NCI-H345 (cell line): ENCODE results near the gene NEU4.
"Not testable (repeated sequence)": the region's sequence is repeated elsewhere in the genome, so short reads cannot be mapped to it uniquely, and the experiment has no call there.

ENCODE experiments used
- DNase-seq: peaks from one replicate; lab custom pipeline; 2025; lab: John Stamatoyannopoulos, UW

The NEU4 gene

GRCh38 chr2:241799522-241800197 is 9.3 kb upstream of the NEU4 start:
- DNase-seq, result no peak

DNA sequence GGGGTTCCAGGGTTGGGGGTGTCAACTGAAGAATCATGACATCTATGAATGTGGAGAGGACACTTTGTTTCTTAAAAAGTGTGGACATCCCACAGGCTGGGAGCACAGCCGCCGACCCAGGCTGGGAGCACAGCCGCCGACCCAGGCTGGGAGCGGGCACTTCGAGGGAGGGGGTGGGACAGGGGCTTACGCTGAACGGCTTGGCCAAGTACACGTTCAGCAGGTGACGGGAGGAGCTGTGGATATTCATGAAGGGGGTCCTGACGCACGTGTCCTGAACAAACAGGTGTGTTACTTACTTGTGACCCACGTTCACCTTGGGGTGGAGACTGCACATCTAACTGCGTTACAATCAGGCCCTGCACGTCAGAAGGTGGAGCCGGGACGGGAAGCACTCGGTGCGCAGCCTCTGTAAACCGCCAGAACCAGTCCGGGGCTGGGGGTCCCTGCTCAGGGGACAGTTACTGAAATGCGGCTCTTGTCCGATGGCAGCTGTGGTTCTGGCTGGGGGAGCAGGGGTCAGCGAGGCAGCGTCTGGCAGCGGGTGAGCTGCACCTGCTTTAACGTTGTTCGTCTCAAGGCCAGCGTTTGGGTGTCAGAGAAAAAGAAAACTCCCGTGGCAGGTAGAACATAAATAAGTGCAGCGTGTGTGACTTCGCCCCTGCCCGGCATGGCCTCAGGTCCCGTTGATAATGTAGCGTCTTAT is 8.6 kb upstream of the NEU4 start:
- not testable (repeated sequence) for DNase-seq

GRCh38 chr2:241801611-241802420 is 7.2 kb upstream of the NEU4 start:
- no peak for DNase-seq

DNA sequence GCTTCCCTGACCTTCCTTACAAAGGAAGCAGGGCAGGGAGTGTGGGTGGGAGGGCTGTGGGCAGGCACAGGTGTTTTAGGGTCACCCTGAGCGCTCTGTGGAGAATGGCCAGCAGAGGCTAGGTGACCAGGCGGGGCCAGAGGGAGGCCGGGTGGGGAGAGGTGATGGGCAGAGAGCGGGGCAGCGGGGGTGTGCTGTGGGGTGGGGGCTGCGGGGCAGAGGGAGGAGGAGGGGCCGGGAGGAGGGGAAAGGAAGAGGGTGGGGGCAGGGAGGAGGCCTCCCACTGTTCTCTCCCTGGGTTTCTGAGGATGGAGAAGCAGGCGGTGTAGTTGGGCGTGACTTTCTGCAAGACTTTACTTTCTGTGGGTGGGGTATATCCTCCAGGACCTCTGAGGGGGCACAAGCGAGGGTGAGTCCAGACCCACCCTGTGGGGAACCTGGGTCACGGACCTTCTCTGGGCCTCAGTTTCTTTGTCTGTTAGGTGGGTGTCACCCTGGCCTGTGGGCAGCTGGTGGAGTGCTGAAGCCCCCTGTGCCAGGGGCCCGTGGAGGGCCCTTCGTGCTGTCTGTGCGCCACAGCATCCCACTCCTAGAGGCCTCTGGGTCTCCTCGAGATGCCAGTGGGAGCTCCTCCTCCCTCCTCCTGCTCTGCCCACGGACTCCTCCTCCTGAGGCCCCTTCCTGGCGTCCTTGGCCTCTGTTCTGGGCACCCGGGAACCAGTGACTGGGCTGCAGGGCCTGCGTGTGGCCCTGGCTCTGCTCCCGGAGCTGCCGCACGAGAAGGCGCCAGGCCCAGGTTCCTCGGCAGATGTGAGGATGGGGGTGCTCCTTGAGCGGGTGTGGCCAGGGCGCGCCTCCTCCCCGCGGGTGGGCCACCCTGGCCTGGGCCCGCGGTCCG is 6.3 kb upstream of the NEU4 start:
- no peak for DNase-seq

GRCh38 chr2:241803387-241804325 is 5.3 kb upstream of the NEU4 start:
- DNase-seq, result peak; percentile 44

DNA sequence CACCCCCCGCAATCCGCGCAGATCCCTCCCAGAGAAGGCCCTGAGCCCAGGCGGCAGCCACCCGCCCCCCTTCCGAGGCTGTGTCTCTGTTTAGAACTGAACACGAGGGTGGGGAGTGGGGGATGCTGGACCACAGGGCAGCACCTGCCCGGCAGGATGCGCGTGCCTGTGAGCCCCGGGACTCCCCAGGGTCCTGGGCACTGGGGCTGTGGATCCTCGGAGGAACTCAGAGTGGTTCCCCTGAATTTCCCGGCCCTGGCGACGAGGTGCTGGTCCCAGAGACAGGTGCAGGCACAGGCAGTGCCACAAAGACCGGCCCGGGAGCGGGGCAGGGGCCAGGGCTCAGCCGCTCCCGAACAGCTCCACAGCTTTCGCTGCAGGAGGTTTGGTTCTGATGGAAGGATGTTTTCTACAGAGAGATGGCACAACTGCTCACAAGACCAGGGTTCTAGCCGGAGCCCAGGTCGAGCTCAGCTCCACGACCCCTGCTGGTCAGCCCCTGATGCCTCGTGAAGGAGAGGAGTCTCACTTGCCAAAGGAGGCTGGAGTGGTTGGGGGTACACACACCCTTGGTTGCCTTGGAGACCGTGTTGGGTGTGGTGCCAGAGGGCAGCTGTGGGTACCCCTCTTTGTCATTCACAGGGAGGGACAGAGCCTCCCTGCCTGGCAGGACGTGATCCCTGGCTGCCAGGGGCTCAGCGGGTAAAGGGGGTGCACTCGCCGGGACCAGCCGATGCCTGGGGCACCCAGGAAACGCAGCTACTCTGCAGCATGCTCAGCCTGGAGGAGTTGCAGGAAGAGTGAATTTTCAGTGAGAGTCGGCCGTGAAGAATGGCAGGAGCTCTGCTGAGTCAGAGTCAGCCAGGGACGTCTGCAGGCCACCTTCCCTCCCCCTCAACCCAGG is 4.4 kb upstream of the NEU4 start:
- DNase-seq, result no peak

DNA sequence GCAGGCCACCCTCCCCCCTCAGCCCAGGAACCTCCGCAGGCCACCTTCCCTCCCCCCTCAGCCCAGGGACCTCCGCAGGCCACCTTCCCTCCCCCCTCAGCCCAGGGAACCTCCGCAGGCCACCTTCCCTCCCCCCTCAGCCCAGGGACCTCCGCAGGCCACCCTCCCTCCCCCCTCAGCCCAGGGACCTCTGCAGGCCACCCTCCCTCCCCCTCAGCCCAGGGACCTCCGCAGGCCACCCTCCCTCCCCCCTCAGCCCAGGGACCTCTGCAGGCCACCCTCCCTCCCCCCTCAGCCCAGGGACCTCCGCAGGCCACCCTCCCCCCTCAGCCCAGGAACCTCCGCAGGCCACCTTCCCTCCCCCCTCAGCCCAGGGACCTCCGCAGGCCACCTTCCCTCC is 2.8 kb upstream of the NEU4 start:
- DNase-seq, result not testable (repeated sequence)

DNA sequence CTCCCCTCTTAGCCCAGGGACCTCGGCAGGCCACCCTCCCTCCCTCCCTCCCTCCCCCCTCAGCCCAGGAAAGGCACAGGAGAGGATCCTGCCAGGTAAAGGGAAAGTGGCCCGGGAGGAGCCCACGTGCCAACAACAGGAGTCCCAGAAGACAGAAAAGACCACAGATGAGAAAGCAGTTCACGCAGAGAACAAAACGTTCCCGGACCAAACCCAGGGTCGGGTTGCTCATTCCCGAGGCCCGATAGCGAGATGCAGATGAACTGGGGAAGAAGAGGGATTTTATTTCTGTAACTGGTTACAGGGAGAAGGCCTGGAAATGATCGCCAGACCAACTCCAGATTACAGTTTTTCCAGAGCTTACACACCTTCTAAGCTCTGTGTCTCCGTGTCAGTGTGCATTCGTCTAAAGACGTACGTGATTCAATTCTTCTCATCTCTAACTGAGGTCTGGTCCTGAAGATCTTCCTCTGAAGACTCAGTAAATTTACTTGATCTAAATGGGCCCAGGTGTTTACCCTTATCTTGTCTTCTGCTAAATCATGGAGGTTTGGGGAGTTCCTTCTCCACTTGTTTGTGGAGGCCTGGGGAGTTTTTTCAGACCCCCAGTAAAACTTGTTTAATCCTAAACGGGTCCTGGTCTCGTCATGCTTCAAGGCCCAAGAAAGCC is 807 bp upstream of the NEU4 start:
- no peak for DNase-seq

DNA sequence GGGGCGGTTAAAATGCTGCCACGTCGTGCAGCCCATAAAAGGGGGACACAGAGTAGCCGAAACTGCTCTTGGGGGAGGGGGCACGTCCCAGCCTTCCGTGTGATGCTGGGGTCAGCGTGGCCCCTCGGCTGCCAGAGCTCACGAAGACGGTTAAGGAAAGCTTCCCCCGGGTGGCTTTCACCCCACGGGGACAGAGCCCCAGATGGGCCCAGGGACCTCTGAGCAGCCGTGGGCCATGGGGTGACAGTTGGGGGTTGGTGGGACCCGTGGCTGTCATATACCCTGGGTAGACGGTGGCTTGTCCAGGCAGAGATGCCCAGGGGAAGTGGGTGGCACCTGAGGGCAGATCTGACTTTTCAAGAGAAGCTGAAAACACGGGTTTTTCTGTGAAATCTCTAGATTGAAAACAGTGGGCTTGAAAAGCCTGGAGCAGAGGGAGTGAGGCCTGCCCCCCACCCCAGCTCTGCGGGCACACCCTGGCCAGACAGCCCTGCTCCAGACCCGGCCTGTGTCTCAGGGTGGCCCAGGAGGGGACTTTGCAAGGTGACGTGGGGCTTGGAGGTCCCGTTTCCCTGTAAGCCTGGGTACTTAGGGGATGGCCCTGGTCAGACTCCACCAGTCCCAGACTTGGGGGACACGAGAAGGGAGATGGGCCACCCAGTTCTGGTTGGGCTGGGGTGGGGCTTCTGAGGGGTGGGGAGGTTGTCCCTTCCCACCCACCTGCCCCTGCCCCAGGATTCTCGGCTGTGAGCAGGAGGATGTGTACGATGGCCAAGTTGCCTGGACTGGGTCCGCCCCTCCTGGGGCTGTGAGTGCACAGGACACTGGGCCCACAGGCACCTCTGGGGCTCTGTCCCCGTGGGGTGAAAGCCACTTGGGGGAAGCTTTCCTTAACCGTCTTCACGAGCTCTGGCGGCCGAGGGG is 652 bp downstream of the NEU4 start:
- no peak for DNase-seq

DNA sequence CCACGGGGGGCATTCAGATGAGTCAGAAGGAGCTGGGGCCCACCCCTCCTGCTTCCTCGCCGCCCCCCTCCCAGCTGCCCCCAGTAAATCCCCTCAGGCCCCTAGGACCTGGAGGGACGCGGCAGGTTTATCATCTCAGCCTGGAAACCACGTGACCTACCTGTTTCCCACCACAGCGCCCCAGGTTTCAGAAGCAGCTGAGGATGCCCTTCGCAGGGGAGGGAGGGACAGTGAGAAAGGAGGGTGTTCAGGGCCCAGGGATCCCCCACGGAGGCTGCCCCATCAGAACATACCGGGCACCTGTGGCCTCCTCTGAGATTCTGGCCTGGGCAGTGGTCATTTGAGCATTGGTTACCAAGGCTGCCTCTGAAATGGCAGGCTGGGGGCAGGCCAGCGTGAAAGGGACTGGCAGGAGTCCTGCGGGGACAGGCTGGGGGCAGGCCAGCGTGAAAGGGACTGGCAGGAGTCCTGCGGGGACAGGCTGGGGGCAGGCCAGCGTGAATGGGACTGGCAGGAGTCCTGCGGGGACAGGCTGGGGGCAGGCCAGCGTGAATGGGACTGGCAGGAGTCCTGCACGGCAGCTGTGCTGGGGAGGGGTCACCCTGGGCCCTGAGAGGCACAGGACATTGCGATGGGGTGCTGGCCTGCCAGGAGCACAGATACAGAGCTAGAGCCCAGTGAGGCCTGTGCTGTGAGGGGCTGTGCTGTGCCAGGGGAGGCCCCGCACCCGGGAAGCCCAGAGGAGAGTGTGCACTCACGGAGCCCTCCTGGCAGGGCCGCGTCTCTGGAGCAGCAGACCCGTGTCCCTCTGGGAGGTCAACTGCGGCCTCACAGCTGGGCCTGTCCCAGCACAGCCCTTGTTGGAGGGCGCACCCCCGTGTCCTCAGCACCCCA is 1.6 kb downstream of the NEU4 start:
- DNase-seq, result no peak

DNA sequence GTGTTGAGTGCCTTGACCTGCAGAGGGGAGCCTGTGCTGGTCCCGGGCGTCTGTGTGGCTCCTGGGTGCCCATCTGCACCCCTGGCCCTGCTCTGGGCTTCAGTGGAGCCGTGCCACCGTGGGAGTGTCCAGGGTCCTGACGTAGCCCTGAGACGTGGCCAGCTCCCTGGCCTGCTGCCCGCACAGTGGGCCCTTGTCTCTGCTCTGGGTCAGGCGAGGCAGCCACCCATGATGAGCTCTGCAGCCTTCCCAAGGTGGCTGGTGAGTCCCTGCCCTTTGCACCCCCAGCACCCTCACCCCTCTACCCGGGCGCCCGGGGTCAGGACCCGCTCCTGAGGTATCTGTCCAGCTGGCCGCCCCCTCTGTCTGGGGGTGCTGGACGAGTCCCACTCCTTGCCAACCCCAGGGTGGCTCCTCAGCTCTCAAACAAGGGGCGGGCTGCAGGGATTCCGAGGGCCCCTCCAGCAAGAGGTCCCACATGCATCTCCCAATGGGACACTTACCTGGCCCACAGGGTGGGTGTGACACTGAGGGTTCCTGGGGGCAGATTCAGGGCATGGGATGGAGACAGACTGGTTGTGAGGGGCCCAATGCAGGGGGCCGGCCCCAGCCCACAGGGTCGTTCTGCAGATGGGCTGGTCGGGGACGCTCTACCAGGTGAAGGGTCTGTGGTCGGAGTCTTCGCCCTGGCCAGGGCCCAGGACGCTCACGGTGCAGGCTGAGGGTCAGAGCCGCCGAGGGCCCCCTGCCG is 2.4 kb downstream of the NEU4 start:
- DNase-seq, result no peak

GRCh38 chr2:241811952-241812729 is 3.1 kb downstream of the NEU4 start:
- no peak for DNase-seq

- DNase-seq, result no peak
Measured at GRCh38 chr2:241812730-241813643, 4.0 kb downstream of the NEU4 start.

DNA sequence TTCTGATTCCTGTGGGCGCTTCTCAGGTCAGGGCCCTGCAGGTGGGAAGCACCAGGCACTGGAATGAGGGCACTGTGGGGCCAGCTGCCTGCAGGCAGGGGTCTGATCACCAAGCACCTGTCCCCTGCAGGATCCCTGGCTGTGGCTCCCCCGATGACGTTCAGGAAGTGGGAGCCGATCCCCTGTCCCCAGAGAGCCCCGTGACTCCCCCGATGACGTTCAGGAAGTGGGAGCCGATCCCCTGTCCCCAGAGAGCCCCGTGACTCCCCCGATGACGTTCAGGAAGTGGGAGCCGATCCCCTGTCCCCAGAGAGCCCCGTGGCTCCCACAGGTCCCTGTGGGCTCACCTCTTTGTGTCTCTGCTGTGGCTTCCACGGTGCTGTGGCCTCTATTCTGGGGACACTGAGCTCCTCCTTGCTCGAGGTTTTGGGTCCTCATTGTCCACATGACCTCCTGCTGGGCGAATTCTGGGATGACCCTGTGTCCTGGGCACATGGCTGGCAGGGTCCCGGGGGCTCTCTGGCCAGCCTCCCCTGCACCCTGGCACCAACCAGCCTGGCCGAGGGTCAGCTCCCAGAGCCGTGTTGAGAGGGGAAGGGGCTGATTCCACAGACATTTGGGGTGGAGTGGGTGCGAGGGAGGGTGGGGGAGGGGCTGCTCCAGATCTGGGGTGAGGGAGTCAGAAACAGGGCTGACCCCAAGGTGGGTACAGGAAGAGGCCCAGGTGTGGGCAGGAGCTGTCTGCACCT is 4.8 kb downstream of the NEU4 start:
- no peak for DNase-seq
